Neural cell (in vitro differentiated cells): ENCODE measurements around the gene UCP1.

ENCODE experiments used
- EP300 ChIP-seq: fragments of 450-650 bp; conservative IDR thresholded peaks from 2 replicates; pipeline ENCODE4 v1.6.1; 2014; ENCODE audit warnings: antibody characterized with exemption, mild to moderate bottlenecking, moderate library complexity; ENCODE audit not compliant: poor library complexity, severe bottlenecking
- EZH2 ChIP-seq: fragments of 200-600, 300-800 bp; shearing (Covaris generic), sonication (generic); IDR thresholded peaks from 2 replicates; pipeline ENCODE4 v1.6.1; 2014; ENCODE audit warnings: antibody characterized with exemption, low read length, borderline replicate concordance, mild to moderate bottlenecking; ENCODE audit not compliant: insufficient read depth, poor library complexity, severe bottlenecking
- MXI1 ChIP-seq: fragments of 450-650 bp; conservative IDR thresholded peaks from 2 replicates; pipeline ENCODE4 v1.6.1; 2014; ENCODE audit warnings: antibody characterized with exemption, mild to moderate bottlenecking; ENCODE audit not compliant: poor library complexity, severe bottlenecking
- POLR2AphosphoS5 ChIP-seq: IDR thresholded peaks from 2 replicates; pipeline ENCODE4 v1.6.1; 2012
- RAD21 ChIP-seq: fragments of 450-650 bp; conservative IDR thresholded peaks from 2 replicates; pipeline ENCODE4 v1.6.1; 2014; ENCODE audit warnings: antibody characterized with exemption, mild to moderate bottlenecking, moderate library complexity
- TAF1 ChIP-seq: IDR thresholded peaks from 2 replicates; pipeline ENCODE4 v1.6.1; 2012; ENCODE audit warnings: low read depth
- TF ChIP-seq, protein P1 (sequence below): fragments of 450-650 bp; IDR thresholded peaks from 2 replicates; pipeline ENCODE4 v1.5.1; 2014; ENCODE audit warnings: antibody characterized with exemption, mild to moderate bottlenecking, moderate library complexity; ENCODE audit not compliant: poor library complexity, severe bottlenecking

DNA sequence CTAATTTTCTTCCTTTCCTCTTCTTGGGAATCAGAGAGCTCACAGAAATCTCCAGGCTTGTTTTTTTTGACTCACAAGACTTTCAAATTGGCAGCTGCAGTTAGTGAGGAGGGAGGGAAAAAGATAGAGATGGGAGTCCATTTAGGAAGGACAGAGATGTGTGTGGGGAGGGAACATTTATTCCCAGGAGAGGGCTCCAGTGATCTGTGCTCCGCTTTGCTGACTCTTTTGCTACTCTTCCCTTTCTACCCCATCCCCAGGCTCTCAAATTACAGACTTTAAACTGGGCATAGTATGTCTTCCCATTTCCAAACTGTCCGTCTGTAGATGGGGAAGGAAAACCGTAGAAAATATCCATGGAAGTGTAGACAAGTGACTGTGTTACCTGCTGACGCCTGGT, 39.1 kb upstream of the UCP1 start:
- TF ChIP-seq, protein P1, sequence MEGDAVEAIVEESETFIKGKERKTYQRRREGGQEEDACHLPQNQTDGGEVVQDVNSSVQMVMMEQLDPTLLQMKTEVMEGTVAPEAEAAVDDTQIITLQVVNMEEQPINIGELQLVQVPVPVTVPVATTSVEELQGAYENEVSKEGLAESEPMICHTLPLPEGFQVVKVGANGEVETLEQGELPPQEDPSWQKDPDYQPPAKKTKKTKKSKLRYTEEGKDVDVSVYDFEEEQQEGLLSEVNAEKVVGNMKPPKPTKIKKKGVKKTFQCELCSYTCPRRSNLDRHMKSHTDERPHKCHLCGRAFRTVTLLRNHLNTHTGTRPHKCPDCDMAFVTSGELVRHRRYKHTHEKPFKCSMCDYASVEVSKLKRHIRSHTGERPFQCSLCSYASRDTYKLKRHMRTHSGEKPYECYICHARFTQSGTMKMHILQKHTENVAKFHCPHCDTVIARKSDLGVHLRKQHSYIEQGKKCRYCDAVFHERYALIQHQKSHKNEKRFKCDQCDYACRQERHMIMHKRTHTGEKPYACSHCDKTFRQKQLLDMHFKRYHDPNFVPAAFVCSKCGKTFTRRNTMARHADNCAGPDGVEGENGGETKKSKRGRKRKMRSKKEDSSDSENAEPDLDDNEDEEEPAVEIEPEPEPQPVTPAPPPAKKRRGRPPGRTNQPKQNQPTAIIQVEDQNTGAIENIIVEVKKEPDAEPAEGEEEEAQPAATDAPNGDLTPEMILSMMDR: no peak
- TF ChIP-seq MXI1 (no peak), POLR2AphosphoS5 (no peak), RAD21 (no peak), EZH2 (no peak), EP300 (no peak), TAF1 (no peak)
